ENCODE results near the gene CDON.
"Not testable (repeated sequence)": the region's sequence is repeated elsewhere in the genome, so short reads cannot be mapped to it uniquely, and the experiment has no call there.

The CDON gene

GRCh38 chr11:125922156-125922555, 140.5 kb downstream of the CDON start:
- no peak for DNase-seq

DNA sequence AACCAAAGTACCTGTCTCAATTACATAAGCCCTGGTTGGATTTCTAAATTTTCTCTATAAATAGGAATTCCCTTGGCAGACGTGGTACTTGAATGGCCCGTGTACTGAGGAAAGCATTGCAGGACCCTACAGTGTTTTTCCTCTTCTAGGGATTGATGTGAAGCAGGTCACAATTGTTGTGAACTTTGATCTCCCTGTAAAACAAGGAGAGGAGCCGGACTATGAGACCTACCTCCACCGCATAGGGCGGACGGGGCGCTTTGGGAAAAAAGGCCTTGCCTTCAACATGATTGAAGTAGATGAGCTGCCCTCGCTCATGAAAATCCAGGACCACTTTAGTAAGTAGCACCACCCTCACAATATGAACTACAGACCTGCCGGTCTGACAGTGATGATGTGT, 141.6 kb downstream of the CDON start:
- no peak for DNase-seq

DNA sequence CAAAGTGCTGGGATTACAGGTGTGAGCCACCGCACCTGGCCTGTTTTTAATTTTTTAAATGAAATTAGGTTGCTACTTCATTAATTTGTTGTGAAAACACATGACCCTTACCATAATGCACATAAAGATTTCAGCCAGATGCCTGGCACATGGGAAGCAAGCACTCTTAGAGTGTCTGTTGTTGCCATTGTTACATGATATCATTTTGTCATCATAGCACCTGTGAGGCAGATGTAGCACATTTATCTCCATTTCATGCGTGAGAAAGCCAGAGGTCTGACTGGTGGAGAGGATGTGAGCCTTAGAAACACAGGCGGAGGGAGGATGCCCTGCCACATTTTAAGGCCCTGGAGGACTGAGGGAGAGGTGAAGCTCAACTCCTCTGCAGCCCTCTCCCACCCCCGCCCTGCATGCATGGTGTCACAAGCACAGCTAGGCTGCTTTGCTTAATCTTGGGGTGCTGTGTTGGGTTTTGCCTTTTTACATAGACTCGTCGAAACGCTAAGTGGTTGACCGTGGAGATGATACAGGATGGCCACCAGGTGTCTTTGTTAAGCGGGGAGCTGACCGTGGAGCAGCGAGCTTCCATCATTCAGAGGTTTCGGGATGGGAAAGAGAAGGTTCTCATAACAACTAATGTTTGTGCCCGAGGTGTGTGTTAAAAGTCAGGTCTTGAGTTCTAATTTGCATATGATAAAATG, 144.4 kb downstream of the CDON start:
- no peak for DNase-seq

DNA sequence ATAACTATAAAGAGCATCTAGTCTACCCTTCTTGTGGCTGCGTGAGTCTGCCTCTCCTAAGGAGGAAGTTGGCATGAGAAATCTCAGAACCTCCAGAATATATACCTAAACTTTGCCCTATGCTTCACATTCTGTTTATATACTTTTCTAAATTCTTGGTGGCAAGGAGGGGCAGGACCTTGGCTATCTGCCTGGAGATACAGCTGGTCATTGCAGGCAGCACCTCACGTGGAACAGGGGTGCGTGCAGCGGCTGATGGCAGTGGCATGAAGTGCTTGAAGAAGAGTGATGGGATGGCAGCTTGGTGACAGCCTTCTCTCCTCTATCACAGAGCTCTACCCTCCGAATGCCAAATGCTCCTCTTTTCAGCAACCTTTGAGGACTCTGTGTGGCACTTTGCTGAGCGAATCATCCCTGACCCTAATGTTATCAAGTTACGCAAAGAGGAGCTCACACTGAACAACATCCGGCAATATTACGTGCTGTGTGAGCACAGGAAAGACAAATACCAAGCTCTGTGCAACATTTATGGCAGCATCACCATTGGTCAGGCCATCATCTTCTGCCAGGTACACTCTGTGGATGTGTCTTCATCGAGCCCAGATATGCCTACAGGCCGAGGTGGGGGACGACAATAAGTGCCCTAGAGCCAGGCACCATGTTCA, 145.9 kb downstream of the CDON start:
- no peak for DNase-seq

- DNase-seq: not testable (repeated sequence)
These were observed 148.1 kb downstream of the CDON start for GRCh38 chr11:125914601-125915000.

- no peak for DNase-seq
These were observed 152.3 kb downstream of the CDON start for GRCh38 chr11:125910226-125910849.

Measured in NCI-H748 treated with DMSO at 0.1 percent for 48 hours (cell line).